ENCODE measurements around the gene CATSPER2.
"Not testable (repeated sequence)": the region's sequence is repeated elsewhere in the genome, so short reads cannot be mapped to it uniquely, and the experiment has no call there.

CATSPER2 gene

DNA sequence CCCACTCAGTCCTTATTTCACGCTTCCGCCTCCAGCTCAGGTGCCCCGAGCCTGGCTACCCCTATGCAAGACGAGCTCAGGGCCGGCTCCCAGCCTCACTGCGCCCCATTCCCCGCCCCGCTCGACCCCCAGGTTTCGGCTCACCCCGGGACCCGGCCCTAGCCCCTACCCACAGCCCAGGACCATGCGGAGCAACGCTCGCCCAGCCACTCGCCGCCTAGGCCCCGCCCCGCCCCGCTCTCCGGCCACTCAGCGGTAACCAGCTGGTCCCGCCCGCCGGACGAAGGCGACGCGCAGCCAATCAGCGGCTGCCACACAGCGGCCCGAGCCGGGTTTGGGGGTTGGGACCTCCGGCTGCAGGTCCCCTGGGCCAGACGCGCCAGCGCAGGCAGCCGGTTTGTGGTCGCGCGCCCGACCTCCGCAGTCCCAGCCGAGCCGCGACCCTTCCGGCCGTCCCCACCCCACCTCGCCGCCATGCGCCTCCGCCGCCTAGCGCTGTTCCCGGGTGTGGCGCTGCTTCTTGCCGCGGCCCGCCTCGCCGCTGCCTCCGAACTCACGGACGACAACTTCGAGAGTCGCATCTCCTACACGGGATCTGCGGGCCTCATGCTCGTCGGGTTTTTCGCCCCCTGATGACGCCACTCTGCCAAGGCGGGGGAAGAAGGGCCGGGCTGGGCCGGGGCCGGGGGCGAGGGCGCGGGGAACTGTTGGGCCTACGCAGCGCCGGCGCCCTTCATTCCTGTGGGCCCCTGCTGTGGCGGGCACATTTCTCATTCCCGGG lies at the start of gene CATSPER2:
Gene CATSPER2, minus strand, starts transcription at position 196 of the 781 bp plus-strand sequence. CDS start 783 bp downstream, outside the sequence.
- DNase-seq (ENCODE audit: low read depth) = no peak

- DNase-seq (ENCODE audit: low read depth) = not testable (repeated sequence)
Measured at GRCh38 chr15:43693148-43694022, 44.7 kb upstream of the CATSPER2 start, which contains the start of gene CKMT1A. CKMT1A (plus strand) TSS chr15:43693859; CDS start chr15:43694051, 192 bp downstream.

DNA sequence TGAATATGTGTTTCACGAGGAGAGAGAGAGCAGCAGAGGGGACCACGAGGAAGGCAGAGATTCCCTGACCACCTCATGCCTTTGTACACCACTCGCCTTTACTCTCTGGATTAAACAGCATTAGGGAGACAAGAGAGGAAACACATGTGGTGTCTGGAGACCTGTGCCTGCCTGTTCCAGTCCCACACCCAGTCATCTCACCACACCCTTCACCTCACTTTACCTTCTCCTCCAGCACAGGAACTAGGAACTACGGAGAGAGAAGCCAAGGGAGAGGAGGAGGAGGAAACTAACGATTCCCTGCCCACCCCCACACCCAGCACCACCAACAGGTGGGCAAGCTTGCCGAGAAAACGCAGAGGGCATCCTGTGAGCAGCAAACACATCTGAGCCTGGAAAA lies 44.0 kb upstream of the CATSPER2 start:
- not testable (repeated sequence) for DNase-seq (ENCODE audit: low read depth)

DNA sequence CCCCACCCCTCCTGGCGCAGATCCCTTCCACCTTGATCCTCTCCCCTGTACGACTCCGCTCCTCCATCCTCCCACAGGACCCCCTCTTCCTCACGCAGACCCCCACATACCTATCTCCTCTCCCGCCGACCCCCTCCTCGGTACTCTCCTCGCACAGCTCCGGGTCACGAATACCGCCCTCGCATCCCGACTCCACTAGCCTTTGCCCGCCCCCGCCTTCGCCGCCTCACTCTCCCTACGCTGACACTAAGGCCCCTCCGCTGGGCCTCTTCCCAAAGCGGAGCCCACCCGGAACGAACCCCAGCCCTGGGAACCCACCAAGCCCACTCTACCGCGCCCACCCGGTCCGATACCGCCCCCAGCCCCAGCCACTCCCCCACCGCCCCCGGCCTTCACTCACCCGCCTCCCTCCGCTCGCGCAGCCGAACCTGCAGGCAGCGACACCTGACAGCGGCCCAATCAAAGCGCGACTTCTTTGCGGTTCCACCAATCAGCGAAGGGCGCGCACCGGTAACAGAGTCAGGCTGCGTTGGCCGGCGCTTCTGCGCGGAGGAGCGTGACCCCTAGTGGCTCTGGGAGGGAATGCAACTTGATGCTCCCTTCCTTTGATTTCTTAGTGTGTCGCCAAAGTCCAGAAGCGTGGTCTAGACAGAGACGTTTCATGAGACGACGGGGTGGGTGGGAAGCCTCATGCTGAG lies 41.1 kb upstream of the CATSPER2 start:
- not testable (repeated sequence) for DNase-seq (ENCODE audit: low read depth)

GRCh38 chr15:43674175-43674574 lies 25.5 kb upstream of the CATSPER2 start:
- not testable (repeated sequence) for DNase-seq (ENCODE audit: low read depth)

DNA sequence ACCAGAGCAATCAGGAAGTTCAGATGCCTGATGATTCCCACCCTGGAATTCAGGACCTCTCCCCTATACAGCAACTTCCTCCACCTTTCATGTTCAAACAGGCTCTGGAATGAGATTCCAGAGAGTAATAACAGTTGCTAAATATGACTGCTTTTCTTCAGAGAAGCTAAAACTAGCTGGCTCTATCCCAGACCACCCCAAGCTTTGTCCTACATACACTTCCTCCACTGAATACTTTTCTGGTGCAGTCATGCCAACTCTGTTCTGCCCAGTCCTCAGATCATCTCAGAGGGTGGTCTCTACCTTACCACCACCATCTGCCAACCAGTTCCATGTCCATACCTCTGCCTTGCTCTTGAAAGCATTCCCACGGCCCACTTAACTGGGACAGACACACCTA lies 17.5 kb upstream of the CATSPER2 start:
- not testable (repeated sequence) for DNase-seq (ENCODE audit: low read depth)

DNA sequence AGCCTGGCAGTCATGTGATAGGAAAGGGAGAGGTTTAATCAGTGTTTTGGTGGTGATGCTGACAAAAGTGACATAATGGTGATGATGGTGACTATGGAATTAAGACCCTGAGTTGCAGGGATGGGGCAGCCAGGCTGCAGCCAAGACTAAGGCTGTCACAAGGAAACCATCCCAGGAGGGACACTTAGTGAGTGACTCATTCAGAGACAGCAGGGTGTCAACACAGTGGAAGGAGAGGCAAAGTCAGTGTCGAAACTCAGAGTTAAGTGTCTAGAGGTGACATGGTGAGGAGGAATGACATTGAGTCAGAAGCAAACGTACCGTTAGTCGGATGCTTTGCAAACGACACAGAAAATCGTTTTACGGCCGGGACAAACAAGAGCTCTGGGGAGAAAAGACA lies 14.7 kb upstream of the CATSPER2 start:
- DNase-seq (ENCODE audit: low read depth) = not testable (repeated sequence)

DNA sequence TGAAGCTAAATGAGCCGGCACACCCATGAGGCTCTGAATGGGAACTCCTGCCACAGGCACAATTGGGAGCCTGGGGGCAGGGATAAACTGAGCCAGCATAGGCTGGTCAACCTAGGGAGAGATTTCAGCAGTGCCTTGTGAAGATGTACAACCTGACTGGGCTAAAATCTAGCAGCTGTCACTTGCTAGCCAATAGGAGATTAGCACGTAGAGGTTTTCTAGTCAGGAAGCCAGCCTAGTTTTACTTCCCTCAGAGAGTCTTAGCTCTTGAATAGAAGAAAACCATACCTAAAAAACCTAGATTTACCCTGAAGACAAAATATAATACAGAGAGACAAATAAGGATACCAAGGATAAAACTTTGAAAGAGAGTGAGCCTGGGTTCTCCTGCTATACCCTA lies 13.6 kb upstream of the CATSPER2 start:
- DNase-seq (ENCODE audit: low read depth) = not testable (repeated sequence)

- DNase-seq (ENCODE audit: low read depth) = not testable (repeated sequence)
Measured at GRCh38 chr15:43659727-43660126, 11.1 kb upstream of the CATSPER2 start.

- DNase-seq (ENCODE audit: low read depth) = not testable (repeated sequence)
Measured at GRCh38 chr15:43649430-43649926, 834 bp upstream of the CATSPER2 start.

- not testable (repeated sequence) for DNase-seq (ENCODE audit: low read depth)
Measured at GRCh38 chr15:43638464-43639204, 10.0 kb downstream of the CATSPER2 start.

DNA sequence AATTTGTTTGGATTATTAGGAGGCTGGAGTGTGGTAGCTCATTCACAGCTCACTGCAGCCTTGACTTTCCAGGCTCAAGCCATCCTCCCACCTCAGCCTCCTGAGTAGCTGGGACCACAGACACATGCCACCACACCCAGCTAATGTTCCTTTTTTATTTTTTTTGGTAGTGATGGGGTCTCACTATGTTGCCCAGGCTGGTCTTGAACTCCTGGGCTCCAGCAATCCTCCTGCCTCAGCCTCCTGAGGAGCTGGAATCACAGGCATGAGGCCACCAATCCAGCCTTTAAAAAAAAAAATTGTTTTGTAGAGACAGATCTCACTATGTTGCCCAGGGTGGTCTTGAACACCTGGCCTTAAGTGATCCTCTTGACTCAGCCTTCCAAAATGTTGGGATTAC lies 21.7 kb downstream of the CATSPER2 start:
- not testable (repeated sequence) for DNase-seq (ENCODE audit: low read depth)

DNA sequence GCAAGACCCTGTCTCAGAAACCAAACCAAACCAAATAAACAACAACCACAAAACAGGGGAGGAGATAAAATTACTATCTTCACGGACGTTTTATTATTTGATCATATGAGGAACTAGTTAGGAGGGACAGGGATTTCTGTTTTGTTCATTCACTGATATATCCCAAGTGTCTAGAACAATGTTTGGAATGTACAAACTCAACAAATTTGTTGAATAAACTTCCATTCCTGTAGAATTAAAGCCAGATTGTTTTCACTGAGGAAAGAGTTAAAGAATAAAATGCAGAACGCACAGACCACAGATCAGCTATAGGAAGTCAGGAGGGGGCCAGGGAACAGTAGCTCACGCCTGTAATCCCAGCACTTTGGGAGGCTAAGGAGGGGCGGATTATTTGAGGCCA lies 23.5 kb downstream of the CATSPER2 start:
- no peak for DNase-seq (ENCODE audit: low read depth)

DNA sequence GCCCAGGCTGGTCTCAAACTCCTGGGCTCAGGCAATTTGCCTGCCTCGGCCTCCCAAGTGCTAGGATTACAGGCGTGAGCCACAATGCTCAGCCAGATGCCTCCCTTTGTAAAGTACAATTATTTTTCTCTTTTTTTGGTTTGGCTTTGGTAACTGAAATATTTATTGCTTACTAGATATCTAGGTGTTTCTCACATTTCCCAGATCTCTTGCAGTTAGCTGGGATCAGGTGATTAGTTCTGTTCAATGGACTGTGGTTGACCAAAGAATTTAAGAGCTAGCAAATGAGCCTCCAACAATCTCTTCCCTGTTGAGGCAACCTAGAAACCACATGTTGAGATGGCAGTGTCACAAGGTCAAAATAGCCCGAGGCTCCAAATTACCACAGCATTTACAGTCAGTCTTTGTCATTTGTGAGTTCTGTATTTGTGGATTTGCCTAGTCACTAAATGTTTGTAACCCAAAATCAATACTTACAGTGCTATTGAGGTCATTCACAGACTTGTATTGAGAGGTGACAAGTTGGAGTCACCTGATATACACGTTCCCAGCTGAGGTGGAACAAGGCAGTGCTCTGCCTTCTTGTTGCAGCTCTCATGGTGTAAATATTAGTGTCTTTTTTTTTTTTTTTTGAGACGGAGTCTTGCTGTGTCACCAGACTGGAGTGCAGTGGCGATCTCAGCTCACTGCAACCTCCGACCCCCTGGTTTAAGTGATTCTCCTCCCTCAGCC lies 26.4 kb downstream of the CATSPER2 start:
- DNase-seq (ENCODE audit: low read depth) = not testable (repeated sequence)

GRCh38 chr15:43618700-43619099 lies 29.9 kb downstream of the CATSPER2 start, which contains the start of gene STRC:
STRC (minus strand) TSS chr15:43618800; CDS start chr15:43618722, 78 bp downstream.
- not testable (repeated sequence) for DNase-seq (ENCODE audit: low read depth)

DNA sequence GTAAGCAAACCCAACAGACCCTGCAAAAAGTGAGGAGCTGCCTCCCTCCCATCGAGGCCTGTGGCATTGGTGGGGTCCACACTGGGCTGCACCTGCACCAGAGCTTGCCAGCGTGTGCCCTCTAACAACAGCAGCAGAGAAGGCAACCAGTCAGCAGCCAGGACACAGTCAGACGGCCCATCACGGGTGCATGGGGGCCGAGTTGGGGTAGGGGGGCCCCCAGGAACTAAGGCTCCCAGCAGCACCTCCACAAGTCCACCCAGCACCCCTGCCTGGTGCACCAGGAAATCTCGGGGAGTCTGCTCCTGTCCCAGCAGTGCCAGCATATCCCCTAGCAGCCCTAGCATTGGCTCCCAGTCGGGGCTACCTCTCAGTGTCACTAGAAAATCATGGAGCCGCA lies 30.9 kb downstream of the CATSPER2 start:
- not testable (repeated sequence) for DNase-seq (ENCODE audit: low read depth)

DNA sequence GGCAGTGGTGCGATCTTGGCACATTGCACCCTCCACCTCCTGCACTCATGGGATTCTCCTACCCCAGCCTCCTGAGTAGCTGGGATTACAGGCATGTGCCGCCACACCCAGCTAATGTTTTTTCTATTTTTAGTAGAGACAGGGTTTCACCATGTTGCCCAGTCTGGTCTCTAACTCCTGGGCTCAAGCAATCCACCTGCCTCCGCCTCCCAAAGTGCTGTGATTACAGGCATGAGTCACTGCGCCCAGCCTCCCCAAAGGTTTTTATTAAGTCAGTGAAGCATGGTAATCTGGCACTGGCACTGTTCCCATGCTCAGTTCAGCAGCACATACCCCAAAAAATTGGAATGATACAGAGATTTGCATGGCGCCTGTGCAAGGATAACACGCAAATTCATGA lies 46.4 kb downstream of the CATSPER2 start:
- DNase-seq (ENCODE audit: low read depth) = not testable (repeated sequence)

GRCh38 chr15:43600200-43600599 lies 48.4 kb downstream of the CATSPER2 start:
- DNase-seq (ENCODE audit: low read depth) = not testable (repeated sequence)

DNA sequence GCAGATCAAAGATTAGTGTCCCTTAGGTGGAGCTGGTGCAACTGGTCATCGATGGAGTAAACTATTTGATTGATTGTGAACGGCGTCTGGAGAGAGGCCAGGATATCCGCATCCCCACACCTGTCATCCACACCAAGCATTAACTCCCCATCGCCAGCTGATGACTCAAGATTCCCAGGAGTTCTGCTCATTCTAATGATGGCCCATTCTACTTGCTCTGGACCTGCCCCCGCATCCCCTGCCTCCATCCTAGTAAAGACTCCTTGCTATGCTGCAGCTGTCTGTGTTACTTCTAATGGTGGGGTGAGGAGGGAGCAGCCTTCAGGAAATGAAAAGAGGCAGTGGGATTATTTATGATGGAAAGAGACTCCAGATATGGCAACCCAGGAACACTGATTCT lies 49.5 kb downstream of the CATSPER2 start:
- DNase-seq (ENCODE audit: low read depth) = not testable (repeated sequence)
